SK-MEL-5 (cell line): ENCODE results near the gene ADAT1. TPM values are rescaled to one million over a fixed set of nuclear protein-coding genes. Genes with fewer than 3 reads are reported as not detected.
A peak's percentile ranks its signal among the peaks of the same experiment; 100 is the strongest.

Experiments used
- DNase-seq: peaks from one replicate; pipeline ENCODE4 v3.0.0-alpha.2; 2016; ENCODE audit warnings: low read depth, low spot score
- in situ Hi-C: cut with HindIII; loops from 2 replicates; pipeline ENCODE4 v1.10.0; 2016; ENCODE audit warnings: low sequenced_read_pairs, high pct_unique_total_duplicates, low pct_unique_long_range_greater_than_20kb
- total RNA-seq: library from RNA; depleted of rRNA; stranded (reverse); fragments of >200 nt; shearing (Covaris generic); gene quantifications from 2 replicates; pipeline ENCODE4 v1.2.3, GENCODE V29; 2014

The ADAT1 gene
- total RNA-seq, 1 experiment from 2014 or later = 78.9 TPM

DNA sequence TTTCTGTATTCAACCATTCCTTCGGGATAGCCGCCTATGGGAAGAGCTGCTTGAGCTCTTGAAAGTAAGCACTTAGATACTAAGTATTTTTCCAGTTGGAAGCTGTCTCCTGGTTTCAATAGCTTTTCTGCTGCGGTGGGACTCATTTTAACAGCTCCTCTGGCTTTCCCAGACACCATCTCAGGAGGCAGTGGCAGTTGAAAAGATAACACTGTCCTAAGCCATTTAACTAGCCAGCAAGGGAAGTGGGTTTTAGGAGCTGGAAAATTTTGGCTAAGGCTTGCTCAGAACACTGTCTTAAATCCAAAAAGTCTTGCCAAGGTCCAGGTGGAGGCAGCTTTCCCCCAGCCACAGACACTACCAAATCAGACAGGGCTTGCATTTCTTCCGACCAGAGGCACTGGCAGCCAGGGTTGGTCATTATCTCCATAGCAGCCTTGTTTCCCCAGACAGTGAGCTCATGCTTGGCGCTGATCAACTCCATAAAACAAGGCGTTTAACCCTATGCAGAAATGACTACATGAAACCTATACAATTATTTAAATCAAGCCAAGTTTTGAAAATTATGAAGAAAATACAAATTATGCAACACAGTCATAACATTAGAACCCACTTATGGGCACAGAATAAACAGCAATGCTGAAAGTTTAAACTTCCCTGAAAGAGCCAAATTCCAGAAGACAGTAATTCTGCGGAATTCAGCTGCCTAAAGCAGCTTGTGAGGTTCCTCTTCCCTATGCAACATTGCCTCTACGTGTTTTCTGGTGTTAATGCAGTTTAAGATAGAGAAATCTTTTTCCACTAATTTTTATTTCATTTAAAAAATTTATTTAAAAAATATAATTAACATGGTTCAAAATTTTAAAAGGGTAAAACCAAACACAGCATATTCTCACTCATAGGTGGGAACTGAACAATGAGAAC is 31.9 kb downstream of the ADAT1 start:
- in situ Hi-C loops = no loop called here
- DNase-seq = no peak

GRCh38 chr16:75589306-75589705 is 33.8 kb downstream of the ADAT1 start:
- in situ Hi-C loops = no loop called here

GRCh38 chr16:75588716-75589115 is 34.4 kb downstream of the ADAT1 start:
- no peak for DNase-seq
- in situ Hi-C loops = no loop called here

More at GRCh38 chr16:75589306-75589705, 33.8 kb downstream of the ADAT1 start:
- DNase-seq = no peak

GRCh38 chr16:75584108-75584507 is 39.0 kb downstream of the ADAT1 start:
- no peak for DNase-seq
- in situ Hi-C loops = no loop called here

DNA sequence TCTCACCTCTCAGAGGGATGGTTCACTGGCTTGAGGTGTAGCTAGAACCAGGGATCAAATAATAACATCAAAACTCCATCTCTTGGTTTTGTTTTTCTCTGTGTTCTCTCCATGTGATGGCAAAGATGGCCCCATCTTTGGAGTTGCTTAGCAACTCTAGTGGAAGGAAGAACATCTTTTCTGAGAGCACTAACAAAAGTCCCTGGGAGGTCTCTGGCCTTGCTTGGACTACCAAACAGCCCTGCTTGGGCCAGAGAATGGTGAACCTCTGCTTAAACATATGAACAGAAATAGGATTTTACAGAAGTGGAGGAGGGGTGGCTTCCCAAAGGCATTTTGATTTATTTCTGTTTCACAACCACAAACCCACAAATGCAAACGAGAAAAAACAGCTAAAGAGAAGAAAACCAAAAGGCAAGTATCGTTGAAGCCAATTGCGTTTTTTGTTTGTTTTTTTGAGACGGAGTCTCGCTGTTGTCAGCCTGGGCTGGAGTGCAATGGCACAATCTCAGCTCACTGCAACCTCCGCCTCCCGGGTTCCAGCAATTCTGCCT is 43.7 kb downstream of the ADAT1 start:
- no peak for DNase-seq
- in situ Hi-C loops = no loop called here

GRCh38 chr16:75578725-75579124 is 44.4 kb downstream of the ADAT1 start:
- in situ Hi-C loops = no loop called here

GRCh38 chr16:75578212-75578611 is 44.9 kb downstream of the ADAT1 start:
- in situ Hi-C loops = no loop called here
- DNase-seq = no peak

More at GRCh38 chr16:75578725-75579124, 44.4 kb downstream of the ADAT1 start:
- DNase-seq = no peak

GRCh38 chr16:75576384-75576811 is 46.7 kb downstream of the ADAT1 start:
- no peak for DNase-seq
- in situ Hi-C loops = no loop called here

GRCh38 chr16:75575958-75576357 is 47.1 kb downstream of the ADAT1 start:
- DNase-seq = no peak
- in situ Hi-C loops = no loop called here

DNA sequence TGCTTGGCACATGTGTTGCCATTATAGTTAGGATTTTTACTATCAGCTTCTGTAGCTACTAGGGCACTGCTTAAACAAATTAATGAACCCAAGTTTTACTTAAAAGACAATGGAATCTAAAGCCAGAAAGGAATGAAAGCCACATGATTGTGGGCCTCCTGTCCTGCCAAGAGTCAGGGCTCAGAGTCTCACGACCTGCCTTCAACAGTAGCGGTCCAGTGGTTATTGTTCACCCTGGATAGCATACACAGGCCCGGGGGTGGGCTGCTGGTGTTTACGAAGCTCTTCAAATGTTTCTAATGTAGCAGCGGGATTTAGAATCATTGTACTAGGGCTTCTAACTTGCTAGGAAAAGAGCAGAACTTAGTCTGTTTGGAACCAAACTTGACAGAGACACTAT is 49.1 kb downstream of the ADAT1 start:
- in situ Hi-C loops = no loop called here
- no peak for DNase-seq

- in situ Hi-C loops = no loop called here
- no peak for DNase-seq
Measured at GRCh38 chr16:75572864-75573542, 50.1 kb downstream of the ADAT1 start.

DNA sequence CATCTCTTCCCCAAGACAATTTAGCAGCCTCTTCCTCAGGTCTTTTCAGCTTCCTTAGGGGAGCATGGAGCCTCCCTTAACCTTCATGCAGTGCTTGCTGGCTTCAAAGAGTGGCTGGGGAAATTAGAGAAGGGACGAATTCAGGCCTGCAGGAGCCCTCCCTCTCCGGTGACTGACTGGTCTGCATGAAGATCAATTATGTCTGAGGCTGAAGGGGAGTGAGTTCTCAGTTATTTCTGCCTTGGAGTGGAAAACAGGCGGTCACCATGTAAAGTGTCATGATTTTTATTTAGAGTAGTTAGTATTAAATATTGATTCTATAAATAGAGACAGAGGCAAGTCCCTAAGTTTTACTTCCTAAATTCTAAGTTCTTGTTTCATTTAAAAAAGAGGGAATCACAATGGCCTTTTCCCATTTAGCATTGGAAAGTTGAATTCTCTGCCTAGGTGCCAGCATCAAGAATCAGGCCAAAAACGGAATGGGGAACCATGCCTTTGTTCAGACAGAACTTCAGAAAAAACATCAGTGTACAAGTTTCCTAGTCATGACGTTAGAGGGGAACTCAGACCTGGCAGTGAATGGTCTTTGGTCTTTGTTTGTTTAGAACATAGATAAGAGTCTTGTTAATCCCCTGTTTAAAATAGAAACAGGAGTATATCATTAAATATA is 52.5 kb downstream of the ADAT1 start:
- no peak for DNase-seq
- in situ Hi-C loops = no loop called here

DNA sequence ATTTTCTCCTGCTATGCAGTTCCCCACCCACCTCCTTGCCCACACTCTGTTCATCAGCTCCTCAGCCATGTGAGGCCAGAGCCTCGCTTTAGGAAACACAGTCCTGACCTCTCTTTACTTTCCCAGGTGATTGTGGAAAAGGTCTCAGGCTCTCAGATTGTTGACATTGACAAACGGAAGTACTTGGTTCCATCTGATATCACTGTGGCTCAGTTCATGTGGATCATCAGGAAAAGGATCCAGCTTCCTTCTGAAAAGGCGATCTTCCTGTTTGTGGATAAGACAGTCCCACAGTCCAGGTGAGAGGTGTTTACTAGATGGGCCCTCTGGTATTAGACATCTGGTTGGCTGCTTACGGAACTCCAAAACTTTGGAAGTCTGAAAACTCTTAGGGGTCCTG is 55.2 kb downstream of the ADAT1 start:
- in situ Hi-C loops = no loop called here

DNA sequence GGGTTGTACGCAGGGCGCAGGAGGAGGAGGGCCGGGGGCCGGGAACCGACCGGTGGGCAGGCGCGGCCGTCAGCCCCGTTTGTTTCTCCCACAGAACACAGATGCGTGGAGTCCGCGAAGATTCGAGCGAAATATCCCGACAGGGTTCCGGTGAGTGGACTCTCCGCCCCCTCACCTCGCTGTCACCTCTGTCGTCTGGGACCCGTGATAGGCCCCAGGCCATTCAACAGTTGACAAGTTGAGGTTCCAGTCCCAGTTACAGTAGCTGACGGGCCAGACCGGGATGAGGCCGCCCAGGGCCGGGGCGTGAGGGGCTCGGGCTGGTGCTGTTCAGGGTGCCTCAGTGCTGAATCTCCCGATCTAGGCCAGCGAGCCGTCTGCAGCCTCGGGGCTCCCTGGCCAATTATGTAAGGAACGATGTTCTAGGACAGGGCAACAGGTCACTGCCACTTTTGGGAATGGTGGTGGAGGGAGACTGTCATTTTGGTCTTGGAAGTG is 56.3 kb downstream of the ADAT1 start:
- no peak for DNase-seq
- in situ Hi-C loops = no loop called here

More for the DNA sequence above, 55.2 kb downstream of the ADAT1 start:
- DNase-seq = no peak

DNA sequence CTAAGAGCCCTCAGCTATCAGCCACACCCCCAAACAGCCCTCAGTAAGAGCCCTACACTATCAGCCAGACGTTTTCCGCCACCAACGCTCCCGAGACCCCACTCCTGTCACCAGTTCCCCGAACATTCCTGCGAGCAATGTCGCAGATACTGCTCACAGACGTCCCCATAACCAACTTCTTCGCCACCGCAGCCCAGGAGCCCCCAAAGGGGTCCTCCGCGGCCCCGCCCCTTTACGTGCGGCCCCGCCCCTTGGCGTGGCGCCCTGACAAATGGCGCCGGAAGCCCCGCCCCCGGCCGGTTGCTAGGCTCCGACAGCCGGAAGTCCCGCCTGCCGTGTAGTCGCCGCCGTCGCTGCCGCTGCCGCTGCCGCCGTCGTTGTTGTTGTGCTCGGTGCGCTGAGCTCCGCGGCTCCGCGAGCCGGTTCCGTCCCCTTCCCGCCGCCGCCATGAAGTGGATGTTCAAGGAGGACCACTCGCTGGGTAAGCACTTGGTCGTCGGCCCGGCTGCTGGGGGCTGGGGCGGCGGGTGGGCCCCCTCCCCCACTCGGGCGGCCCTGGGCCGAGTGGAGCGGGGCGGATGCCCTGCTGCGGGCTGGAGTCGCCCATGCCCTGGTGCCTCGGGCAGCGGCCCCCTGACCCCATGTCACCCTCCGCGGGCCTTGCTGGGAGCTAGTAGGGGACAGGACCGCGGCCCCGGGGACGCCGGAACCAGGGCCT is 56.9 kb downstream of the ADAT1 start, which contains the start of gene GABARAPL2:
TSS of gene GABARAPL2 (plus strand) at position 340 of the 718 bp plus-strand sequence. CDS start at position 448, 108 bp downstream.
- peak; percentile 67 for DNase-seq
- in situ Hi-C loops = no loop called here

- no peak for DNase-seq
- in situ Hi-C loops = no loop called here
Measured at GRCh38 chr16:75565640-75566039, 57.4 kb downstream of the ADAT1 start.
